HL-60 (cell line): ENCODE data around the gene MICALL2.

Source experiments
- DNase-seq, 2 experiments: peaks; one replicate each; pipeline ENCODE4 v3.0.0-alpha.2; 2010 to 2020; ENCODE audit warnings: low read depth in 1 of 2, low spot score in 1 of 2
- H3K27ac ChIP-seq: fragments of 250-450 bp; sonication (Bioruptor Pico); replicated peaks from 2 replicates; pipeline ENCODE4 v1.5.1; 2020; ENCODE audit warnings: mild to moderate bottlenecking, moderate library complexity
- H3K27me3 ChIP-seq: fragments of 250-450 bp; sonication (Bioruptor Pico); 2 replicates; pipeline ENCODE4 v1.5.1; 2021; ENCODE audit warnings: mild to moderate bottlenecking, moderate library complexity; ENCODE audit not compliant: insufficient read depth, poor library complexity, severe bottlenecking
- H3K4me3 ChIP-seq: replicated peaks from 2 replicates; pipeline ENCODE4 v1.5.1; 2011; ENCODE audit warnings: mild to moderate bottlenecking, control low read depth, low read length; ENCODE audit not compliant: insufficient read depth
- CTCF ChIP-seq: IDR thresholded peaks from one replicate; pipeline ENCODE4 v1.5.1; 2011; ENCODE audit warnings: low read length, control low read depth, inconsistent platforms; ENCODE audit not compliant: insufficient read depth
- GABPA ChIP-seq: IDR thresholded peaks from 2 replicates; pipeline ENCODE4 v1.6.1; 2012; ENCODE audit warnings: low read depth
- POLR2AphosphoS5 ChIP-seq: IDR thresholded peaks from 2 replicates; pipeline ENCODE4 v1.6.1; 2012; ENCODE audit warnings: low read depth
- REST ChIP-seq: IDR thresholded peaks from 2 replicates; pipeline ENCODE4 v1.6.1; 2012; ENCODE audit warnings: low read depth; ENCODE audit not compliant: insufficient replicate concordance
- SPI1 ChIP-seq: IDR thresholded peaks from 2 replicates; pipeline ENCODE4 v1.6.1; 2012; ENCODE audit warnings: low read depth, mild to moderate bottlenecking, borderline replicate concordance

The MICALL2 gene

GRCh38 chr7:1457059-1457948 is 2.0 kb downstream of the MICALL2 start:
- Histone ChIP-seq H3K4me3 (peak overlapping the region; percentile 90), H3K27ac (peak overlapping the region; percentile 66), H3K27me3 (no peaks in the 10 kb centered on the region)
- peak in 1 of 2 experiments; percentile 62 for DNase-seq
- TF ChIP-seq REST (no peak), POLR2AphosphoS5 (no peak), CTCF (no peak)

GRCh38 chr7:1455955-1456354 is 3.3 kb downstream of the MICALL2 start:
- H3K4me3 ChIP-seq: no peak overlapping the region

GRCh38 chr7:1455241-1455939 is 3.9 kb downstream of the MICALL2 start:
- no peak for DNase-seq
- TF ChIP-seq POLR2AphosphoS5: no peak
- TF ChIP-seq GABPA: no peak
- TF ChIP-seq REST: no peak
- Histone ChIP-seq H3K27ac (peak overlapping the region; percentile 31; the same call in 1 of the 2 replicates), H3K27me3 (no peaks in the 10 kb centered on the region), H3K4me3 (no peak overlapping the region)

More at GRCh38 chr7:1455955-1456354, 3.3 kb downstream of the MICALL2 start:
- TF ChIP-seq POLR2AphosphoS5 (no peak), SPI1 (no peak), CTCF (no peak)
- no peaks in the 10 kb centered on the region for H3K27me3 ChIP-seq
- peak overlapping the region; percentile 31; the same call in 1 of the 2 replicates for H3K27ac ChIP-seq
- no peak for DNase-seq

- TF ChIP-seq CTCF (no peak), REST (no peak), SPI1 (no peak), POLR2AphosphoS5 (no peak), GABPA (no peak)
- DNase-seq: no peak
- H3K27ac ChIP-seq: no peak overlapping the region
- no peaks in the 10 kb centered on the region for H3K27me3 ChIP-seq
- H3K4me3 ChIP-seq: no peak overlapping the region
Measured at GRCh38 chr7:1454542-1454941, 4.7 kb downstream of the MICALL2 start.
